Measurements from ENCODE around the gene C4orf51. TPM values are rescaled to one million over a fixed set of nuclear protein-coding genes. Genes with fewer than 3 reads are reported as not detected.
"Not testable (repeated sequence)": the region's sequence is repeated elsewhere in the genome, so short reads cannot be mapped to it uniquely, and the experiment has no call there.

Gene C4orf51
- not detected for polyA plus RNA-seq (2012; ENCODE audit: insufficient read depth, insufficient read length, low read depth)

DNA sequence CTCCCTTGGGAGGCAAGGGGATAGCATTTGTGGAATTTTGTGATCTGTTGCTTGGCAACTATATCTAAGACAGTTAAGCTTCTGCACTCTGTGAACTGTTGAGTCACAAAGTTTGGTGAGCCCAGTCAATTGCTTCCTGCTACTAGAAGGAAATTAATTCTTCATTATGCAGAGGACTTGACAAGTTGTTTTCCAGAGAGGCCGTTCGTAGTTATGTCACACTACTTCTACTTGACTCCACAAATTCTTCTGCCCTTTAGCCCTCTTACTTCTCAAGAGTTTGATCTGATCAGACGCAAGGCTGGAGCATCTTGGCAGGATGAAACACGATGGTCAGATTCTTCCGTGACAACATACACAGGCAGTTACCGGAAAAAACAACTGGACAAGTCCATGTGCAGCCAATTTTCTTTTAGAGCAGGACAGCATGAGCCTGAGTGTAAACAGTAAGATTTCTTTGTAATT lies at the start of gene C4orf51:
C4orf51 (plus strand) TSS at position 156 of the 465 bp plus-strand sequence; CDS start at position 214, 58 bp downstream.
- no peaks in the 10 kb centered on the region for H3K36me3 ChIP-seq

DNA sequence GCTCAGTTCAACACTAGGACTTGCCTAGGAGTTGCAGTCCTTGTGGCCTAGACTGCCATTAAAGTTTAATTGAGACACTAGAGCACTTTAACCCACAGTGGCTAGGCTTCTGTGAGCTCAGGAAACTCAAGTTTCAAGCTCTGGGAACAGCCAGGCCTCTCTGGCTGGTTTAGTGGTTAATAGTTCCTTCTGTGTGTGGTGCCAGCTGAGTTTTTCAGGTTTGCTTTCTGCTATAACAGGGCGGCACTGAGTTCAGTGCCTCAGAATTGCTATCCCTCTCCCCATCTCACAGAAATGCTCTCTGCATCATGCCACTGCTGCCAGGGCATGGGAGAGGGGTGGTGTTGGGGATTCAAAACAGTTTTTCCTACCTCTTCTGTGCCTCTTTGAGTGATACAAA lies 44.8 kb upstream of the C4orf51 start:
- H3K4me3 ChIP-seq (ENCODE audit: low read depth, low read length), result no peak overlapping the region
- DNase-seq, result no peak
- H3K36me3 ChIP-seq, result no peaks in the 10 kb centered on the region
- H3K9me3 ChIP-seq, result no peaks in the 10 kb centered on the region
- TF ChIP-seq, protein P1, sequence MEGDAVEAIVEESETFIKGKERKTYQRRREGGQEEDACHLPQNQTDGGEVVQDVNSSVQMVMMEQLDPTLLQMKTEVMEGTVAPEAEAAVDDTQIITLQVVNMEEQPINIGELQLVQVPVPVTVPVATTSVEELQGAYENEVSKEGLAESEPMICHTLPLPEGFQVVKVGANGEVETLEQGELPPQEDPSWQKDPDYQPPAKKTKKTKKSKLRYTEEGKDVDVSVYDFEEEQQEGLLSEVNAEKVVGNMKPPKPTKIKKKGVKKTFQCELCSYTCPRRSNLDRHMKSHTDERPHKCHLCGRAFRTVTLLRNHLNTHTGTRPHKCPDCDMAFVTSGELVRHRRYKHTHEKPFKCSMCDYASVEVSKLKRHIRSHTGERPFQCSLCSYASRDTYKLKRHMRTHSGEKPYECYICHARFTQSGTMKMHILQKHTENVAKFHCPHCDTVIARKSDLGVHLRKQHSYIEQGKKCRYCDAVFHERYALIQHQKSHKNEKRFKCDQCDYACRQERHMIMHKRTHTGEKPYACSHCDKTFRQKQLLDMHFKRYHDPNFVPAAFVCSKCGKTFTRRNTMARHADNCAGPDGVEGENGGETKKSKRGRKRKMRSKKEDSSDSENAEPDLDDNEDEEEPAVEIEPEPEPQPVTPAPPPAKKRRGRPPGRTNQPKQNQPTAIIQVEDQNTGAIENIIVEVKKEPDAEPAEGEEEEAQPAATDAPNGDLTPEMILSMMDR (IDR thresholded peaks at IDR 0.05; ENCODE audit: low read depth, low read length), result no peak
- H3K27me3 ChIP-seq, result no peaks in the 10 kb centered on the region
- H3K4me1 ChIP-seq, result no peaks in the 10 kb centered on the region

More for the DNA sequence above, at the start of gene C4orf51:
- DNase-seq, result no peak
- H3K27me3 ChIP-seq, result no peaks in the 10 kb centered on the region
- H3K9me3 ChIP-seq, result no peaks in the 10 kb centered on the region
- H3K4me1 ChIP-seq, result no peaks in the 10 kb centered on the region; the same call in 1 of the 2 replicates
- no peak within 1 kb of the TSS for H3K4me3 ChIP-seq (ENCODE audit: low read depth, low read length)
- TF ChIP-seq, protein P1 (IDR thresholded peaks at IDR 0.05; ENCODE audit: low read depth, low read length), result no peak

DNA sequence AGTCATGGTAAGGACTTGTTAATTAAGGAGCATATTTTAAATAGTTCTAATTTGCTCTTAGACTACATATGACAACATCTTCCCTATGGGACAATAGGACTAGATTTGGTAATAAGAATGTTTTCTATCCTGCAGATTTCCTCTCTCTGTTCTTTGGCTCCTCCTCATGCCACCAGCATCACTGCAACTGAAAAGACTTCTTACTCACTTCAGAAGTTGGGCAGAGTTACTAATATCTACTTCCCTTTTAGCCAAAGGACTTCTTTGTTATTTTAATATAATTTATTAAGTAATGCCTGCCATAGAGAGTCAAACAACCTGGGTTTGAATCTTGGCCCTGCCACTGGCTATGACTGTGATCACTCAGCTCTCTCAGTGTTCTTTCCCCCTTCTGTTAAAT lies 44.3 kb upstream of the C4orf51 start:
- DNase-seq, result no peak
- Histone ChIP-seq H3K4me1 (no peaks in the 10 kb centered on the region), H3K4me3 (ENCODE audit: low read depth, low read length) (no peak overlapping the region), H3K27me3 (no peaks in the 10 kb centered on the region), H3K36me3 (no peaks in the 10 kb centered on the region), H3K9me3 (no peaks in the 10 kb centered on the region)
- TF ChIP-seq, protein P1 (IDR thresholded peaks at IDR 0.05; ENCODE audit: low read depth, low read length), result no peak

DNA sequence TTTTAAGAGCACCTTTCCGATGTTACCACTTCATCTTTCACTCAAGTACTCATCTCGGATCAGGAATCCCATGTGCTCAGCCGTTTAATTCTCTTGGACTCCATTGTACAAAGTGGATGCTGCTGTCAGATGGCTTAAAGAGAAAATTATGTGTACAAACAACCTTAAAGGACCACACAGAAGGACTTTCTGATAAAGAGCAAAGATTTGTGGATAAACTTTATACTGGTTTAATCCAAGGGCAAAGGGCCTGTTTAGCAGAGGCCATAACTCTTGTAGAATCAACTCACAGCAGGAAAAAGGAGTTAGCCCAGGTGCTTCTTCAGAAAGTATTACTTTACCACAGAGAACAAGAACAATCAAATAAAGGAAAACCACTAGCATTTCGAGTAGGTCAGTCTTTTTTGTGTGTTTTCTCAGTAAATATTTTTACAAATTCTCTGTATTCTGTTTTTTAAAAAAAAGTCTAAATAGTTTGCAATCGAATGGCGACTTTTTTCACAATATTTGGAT lies 40.7 kb upstream of the C4orf51 start:
- H3K4me3 ChIP-seq (ENCODE audit: low read depth, low read length), result no peak overlapping the region
- no peaks in the 10 kb centered on the region for H3K27me3 ChIP-seq
- no peak for DNase-seq
- TF ChIP-seq, protein P1 (IDR thresholded peaks at IDR 0.05; ENCODE audit: low read depth, low read length), result no peak
- no peaks in the 10 kb centered on the region for H3K36me3 ChIP-seq
- H3K9me3 ChIP-seq, result no peaks in the 10 kb centered on the region
- no peaks in the 10 kb centered on the region for H3K4me1 ChIP-seq

DNA sequence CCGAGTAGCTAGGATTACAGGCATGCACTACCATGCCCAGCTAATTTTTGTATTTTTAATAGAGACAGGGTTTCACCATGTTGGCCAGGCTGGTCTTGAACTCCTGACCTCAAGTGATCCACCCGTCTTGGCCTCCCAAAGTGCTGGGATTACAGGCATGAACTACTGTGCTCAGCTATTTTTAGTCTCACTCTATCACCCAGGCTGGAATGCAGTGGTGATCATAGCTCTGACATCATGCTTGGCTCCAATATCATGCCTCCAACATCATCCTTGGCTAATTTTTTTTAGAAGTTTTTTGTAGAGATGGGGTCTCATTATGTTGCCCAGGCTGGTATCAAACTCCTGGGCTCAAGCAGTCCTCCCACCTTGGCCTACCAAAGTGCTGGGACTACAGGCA lies 39.7 kb upstream of the C4orf51 start:
- H3K4me1 ChIP-seq; H3K4me3 ChIP-seq (ENCODE audit: low read depth, low read length); DNase-seq; H3K27me3 ChIP-seq; H3K9me3 ChIP-seq; H3K36me3 ChIP-seq: not testable (repeated sequence)

DNA sequence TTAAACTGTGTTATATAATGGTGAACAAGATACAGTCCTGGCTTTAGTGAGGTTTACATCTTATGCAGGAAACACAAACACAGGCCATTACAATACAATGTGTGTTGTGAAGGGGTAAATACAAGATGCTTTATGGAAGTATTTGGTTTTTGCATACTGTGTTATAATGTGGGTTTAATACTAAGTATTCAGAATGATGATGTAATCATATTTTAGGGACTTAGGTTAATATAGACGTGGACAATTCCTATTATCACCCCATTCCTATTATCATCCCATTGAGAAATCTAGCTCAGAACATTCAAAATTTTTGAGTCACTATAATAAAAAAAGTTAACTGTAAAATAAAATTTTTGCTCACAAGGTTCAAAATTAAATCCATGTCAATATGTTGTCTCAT lies 36.7 kb upstream of the C4orf51 start:
- H3K4me1 ChIP-seq, result no peaks in the 10 kb centered on the region
- H3K27me3 ChIP-seq, result no peaks in the 10 kb centered on the region
- H3K36me3 ChIP-seq, result no peaks in the 10 kb centered on the region
- H3K4me3 ChIP-seq (ENCODE audit: low read depth, low read length), result no peak overlapping the region
- TF ChIP-seq, protein P1 (IDR thresholded peaks at IDR 0.05; ENCODE audit: low read depth, low read length), result no peak
- no peaks in the 10 kb centered on the region for H3K9me3 ChIP-seq
- DNase-seq, result no peak
